Fibroblast of skin of scalp (primary cell): Measurements from ENCODE around the gene DIO3.

Experiments used
- DNase-seq: peaks from one replicate; pipeline ENCODE4 v3.0.0-alpha.2; 2013

DIO3 gene

DNA sequence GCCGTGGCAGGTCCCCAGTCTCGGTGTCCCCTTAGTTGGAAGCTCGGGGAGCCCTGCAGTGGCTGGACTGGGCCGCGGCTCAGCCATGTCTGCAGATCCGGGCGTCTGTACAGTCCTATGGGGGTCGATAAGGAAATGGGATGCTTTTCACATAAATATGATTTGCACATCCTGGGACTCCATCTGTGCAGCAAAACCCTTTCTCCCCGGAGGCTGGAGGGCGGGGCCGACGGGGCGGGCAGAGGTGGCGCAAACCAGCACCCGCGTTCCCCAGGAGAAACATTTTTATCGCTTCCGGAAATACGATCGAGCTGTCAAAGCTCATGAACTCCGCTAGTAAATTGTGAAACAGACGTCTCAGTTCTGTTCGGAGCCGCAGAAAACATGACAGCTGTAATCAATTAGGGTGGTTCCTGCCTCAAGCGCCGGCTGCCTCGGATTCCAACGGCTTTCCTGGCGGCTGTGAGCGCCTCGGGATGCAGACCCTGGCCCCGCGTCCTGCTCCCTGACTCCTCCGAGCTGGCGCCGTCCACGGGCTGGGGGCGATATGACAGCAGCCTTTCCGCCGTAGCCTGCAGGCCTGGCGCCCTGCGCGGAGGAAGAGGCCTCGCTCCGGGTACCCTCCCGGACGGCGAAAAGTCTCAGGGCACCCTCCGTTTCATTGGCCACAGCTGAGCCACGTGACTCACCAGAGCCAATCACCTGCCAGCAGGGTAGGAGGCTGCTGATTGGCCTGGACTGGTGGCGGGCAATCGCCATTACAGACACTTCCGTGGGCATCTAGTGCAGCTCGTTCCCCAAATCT, 23.0 kb downstream of the DIO3 start:
- DNase-seq = peak; percentile 81

DNA sequence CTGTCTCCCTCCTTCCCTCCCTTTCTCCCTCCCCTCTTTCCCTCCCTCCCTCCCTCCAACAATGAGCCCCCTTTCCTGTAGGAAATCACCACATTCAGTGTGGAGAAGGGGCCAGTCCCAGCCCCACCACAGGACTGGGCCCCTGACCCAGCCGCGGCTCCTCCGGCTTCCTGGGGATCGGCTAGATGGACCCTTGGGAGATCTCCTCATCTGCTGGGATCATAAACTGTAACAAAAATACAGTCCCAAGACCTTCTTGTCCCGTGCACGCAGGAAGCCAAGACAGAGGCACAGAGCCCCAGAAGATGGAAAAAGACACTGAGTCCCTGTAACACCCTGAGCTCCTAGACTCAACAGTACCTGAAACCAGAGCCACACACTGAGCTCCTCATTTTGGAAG, 23.9 kb downstream of the DIO3 start:
- DNase-seq = no peak

DNA sequence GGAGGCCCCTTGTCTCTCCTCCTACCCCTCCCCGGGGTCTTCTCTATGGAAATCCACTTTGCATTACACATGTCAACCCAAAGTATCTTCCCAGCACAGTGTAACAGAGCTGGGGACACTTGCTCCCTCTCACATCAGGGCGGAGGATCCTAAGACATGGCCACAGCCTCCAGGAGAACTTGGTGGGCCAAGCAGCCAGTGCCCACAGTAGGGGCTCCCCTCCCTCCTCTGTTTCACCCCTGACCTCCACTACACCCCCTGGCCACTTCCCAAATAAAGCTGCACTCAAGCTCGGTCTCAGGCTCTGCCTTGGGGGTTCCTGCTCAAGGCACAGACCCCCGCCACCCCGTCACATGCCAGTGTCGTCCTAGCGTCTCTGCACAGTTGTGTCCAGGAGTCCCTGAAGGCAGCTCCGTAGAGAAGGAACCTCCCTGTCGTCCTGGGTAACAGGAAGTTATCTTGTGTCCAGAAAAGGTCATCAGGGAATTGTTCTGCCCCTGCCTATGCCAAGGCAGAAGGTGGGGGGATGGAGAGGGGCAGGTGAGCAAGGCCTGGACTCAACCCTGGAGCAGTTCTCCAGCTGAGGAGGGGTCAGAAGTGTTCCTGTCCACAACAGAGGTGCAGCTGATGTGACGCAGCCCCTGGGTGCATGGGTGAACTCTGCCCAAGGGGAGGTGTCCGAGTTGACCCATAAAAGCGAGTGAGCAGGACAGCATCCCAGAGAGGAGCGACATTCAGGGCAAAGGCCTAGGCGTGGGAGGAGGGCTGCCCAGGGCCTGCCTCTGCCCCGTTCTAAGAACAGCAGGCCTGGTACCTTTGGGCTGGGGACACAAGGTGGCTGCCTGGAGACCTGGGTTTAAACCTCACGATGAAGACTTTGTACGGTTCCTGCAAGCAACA, 25.5 kb downstream of the DIO3 start:
- DNase-seq = no peak

DNA sequence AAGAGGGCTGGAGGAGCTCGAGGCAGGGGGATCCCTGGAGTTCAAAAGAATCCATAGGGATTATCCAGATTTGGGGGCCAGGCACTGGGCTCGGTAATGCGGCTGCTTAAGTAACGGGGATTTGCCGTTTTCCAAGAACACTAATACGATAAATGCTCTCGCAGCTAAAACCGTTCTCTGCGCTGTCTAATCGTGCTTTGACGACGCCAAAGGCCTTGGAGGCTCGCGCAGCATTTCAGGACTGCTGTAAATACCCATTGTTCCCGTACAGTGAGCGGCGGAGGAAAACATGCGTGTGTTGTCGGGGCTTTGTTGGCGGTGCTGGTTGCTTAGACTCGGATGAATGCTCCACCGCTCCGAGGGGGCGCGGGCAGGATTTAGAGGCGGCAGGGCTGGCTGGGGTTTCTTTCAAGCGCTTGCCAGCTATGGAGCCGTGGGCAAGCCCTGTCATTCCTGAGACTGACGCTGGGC, 26.2 kb downstream of the DIO3 start:
- DNase-seq = no peak

DNA sequence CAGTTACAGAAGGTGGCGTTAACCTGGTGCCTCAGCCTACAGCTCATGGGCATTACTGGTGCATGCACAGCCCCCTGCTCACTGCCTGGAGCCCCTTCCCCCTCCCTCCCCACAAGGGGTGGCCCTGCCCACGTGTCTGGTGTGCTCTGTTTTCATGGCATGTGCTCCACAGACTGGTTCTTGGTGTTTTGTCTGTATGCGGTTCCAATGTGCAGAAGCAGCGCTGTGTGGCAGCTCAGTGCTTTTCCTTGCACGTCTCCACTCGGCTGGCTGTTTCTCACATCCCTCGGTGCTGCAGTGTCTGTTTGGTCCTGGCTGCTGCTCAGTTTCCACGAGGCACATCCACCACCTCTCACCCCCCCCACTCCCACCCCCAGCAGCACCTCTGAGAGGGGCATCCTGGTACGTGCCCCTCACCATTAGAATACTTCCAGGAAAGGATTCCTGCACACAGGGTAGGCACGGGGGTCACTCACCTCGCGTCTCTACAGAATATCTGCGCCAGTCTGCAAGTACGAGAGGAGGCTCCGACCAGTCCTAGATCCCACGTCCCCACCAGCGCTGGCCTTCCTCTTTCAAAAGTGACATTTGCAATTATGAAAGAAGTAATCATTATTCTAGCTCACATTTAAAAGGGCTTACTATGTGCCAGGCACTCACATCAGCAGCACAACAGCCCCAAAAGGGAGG, 27.1 kb downstream of the DIO3 start:
- no peak for DNase-seq

DNA sequence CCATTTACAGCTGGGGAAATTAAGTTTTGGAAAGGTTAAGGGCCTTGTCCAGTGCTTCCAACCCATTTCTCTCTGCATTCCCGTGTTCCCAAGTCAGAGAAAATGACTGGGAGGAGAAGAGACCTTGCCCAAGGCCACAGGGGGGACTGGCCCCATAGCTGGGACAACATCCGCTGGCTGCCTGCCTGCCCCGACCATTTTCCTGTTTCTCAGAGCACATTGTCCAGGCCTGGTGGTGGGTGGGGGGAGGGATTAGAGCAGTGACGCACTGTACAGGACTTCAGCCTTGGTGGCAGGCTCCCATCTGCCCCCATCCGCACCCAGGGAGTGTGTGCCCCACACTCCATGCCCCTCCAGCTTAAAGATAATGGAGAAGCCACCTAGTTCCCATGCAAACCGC, 27.7 kb downstream of the DIO3 start:
- peak; percentile 42 for DNase-seq

DNA sequence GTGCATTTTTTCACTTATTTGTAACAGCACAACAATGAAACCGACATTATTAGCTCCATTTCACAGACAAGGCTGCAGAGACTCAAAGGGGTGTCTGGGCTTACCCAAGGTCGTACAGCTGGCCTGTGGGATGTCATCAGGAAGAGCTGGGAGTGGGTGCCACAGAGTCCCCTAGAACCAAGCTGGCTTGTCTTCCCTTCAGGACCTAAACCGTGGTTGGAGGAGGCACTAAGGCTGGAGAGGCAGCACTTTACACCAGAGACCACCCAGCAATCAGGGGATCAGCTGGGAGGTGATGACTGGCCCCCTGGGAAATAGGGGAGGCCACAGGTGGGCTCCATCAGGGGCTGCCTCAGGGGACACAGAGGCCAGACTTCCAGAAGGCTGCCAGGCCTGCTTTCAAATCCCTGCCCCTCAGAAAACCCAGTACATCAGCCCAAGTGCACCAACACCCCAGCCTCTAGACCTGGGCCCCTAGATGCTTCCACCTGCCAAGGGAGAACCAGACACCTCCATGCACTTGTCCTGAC, 28.3 kb downstream of the DIO3 start:
- no peak for DNase-seq

DNA sequence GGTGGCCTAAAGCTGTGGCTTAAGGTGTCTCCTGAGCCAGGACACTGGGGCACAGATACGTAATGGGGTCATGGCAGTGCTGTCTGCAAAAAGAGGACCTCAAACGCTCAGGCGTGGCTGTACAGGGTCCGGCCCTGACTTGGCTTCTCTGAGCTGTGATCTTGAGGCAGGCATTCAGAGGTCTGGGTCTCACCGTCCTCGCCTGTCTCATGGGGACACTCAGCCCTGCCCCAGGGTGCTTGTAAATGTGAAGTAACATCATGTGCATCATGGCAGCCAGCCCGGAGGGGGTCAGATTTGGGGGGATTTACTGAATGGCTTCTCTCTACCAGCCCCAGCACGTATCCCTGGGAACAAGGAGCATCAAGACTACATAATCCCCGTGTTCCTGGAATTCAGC, 28.8 kb downstream of the DIO3 start:
- DNase-seq = no peak

DNA sequence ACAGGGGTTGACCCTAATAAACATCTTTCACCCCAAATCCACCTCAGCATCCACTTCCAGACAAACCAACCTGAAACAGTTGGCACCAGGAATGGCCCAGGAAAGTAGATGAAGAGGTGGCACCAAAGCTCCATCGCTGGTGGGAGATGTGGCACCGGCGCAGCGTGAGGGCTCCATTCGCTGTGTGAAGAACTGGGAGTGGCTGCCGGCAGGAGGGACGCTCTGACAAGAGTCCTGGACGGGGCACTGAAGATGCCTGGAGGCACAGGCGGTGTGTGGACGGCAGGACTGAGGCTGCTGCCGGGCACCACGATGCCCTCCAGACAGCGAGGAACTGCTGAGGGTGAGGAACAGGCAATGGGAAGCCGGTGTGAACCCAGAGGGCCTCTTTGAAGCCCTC, 29.3 kb downstream of the DIO3 start:
- no peak for DNase-seq

DNA sequence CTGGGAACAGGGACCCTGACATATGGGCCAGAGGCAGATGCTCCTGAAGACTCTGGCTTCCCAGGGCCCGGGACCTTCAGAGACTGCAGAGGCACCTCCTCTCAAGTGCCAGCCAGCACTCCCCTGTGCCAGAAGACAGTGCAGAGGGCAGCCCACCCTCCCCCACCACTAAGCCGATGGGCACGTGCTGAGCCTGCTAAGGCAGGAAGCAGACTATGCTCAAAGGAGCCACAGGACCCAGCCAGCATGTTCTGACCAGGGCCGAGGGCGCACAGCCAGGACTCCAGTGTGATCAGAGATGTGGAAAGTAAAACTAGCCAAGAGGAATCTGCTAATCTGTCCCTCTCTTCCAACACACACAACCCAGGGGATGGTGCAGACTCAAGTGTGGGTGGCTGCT, 29.8 kb downstream of the DIO3 start:
- DNase-seq = no peak

DNA sequence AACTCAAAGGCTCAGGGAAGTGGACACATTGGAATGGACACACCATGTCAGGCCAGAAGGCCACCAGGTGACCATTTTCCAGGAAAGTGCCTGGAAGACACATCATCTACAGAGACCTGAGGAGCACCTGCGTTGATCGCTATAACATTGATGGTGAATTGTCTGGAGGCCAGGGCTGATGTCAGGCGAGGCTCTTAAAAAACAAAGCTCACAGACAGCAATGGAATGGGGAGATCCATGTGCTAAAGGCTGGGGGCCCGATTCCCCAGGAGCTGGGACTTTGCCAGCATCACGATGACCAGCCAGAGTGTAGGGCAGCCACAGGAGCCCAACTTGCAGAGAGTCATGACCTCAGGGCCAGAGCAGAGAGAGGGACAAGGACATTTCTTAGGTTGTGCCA, 30.3 kb downstream of the DIO3 start:
- no peak for DNase-seq

DNA sequence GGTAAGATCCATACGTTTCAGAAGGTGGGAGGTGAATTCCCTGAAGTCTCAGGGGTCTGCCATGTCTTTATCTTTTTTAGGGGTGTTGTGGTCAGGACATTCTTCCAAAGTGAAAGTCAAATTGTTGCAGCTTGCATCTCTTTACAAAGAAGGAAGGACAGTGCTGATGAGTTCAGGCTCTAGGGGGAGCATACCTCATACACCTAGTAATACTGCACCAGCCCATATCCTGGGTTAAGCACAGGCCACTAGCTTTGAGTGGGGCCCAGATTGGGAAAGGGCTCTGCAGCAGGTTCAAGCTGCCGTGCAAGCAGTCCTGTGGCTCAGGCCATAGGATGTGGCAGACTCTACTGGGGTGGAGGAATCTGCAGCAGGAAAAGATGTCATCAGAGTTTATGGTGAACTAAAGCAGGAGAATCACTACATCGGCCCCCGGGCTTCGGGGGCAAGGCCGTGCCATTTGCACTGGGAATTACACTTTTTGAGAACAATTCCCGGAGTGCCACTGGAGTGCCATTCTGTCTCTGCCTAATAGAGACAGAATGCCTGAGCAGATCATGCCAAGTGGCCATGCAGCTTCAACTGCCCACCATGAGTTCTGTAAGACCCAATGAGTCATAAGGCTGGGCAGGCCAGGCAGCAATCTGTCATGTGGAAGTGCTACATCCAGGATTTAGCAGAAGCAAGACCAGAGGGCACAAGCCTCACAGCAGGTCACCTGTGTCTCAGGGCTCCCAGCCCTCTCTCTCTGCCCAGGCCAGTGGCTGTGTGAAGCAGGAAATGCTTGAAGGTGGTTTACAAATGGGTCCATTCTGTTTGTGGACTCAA, 32.3 kb downstream of the DIO3 start:
- DNase-seq = no peak

DNA sequence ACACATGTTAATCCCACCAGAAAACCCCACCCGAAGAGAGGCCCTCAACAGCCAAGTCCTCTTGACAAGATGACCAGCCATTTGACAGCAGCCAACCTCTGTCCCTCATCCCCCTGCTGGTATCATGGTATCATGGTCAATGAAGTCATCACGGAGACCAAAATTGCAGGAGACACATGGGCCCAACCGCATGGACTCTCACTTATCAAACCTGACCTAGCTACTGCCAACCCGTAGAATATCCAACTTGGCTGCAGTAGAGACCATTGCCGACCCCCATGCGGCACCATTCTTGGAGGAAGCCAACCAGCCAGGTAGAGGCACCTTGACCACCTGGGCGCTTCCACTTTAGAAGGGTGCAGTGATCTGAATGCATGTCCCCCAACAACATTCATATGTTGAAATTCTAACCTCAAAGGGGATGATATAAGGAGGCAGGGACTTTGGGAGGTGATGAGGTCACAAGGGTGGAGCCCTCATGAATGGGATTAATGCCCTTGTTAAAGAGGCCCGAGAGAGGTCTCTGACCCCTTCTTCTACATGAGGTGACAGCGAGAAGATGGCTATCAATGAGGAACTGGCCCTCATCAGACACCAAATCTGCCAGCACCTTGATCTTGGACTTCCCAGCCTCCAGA, 33.3 kb downstream of the DIO3 start:
- no peak for DNase-seq

DNA sequence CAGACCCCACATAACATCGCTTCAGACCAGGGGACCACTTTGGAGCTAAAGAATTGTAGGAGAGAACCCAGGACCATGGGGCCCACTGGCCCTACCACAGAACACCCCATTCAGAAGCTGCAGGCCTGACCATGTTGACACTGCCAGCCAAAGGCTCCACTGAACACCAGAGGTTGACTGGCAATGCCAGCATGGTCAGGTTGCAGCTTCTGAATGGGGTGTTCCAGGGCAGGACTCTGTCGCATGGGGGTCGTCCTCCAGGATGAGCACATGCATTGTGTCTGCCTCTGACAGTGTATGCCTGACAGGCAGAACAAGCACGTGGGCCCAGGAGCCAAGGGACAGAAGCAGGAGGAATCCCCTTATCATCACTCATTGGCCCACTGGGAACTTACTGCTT, 34.1 kb downstream of the DIO3 start:
- no peak for DNase-seq

DNA sequence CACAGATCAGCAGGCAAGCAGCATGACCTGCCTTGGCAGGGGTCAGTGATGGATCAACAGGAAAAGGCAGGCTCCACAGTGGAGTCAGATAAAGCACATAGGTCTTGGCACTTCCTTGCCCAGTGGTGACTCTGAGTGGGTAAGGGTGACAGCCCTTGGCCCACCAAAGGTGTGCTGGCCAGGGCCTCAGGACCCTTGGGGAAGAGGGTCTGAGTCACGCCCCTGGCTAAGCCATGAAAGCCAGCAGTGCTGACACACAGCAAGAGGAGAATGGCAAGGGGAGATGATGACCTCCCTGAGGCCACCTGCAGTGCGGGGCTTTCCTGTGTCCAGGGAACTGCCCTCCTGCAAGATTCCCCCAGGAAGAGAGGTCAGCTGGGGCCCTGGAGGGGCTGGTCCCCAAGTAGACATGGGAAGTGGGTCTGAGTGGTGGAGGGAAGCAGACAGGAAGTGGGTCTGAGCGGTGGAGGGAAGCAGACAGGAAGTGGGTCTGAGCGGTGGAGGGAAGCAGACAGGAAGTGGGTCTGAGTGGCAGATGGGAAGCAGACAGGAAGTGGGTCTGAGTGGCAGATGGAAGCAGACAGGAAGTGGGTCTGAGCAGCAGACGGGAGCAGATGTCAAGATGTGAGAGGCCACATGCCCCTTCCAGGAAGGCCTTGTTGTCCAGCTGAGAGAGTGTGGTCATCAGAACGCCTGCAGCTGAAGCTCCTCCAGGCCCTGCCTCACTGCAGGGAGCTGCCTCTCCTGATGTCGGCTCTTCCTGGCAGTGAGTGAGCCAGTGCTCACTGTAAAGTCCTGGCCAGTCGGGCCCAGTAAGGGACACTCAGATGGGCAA, 34.8 kb downstream of the DIO3 start:
- DNase-seq = no peak

DNA sequence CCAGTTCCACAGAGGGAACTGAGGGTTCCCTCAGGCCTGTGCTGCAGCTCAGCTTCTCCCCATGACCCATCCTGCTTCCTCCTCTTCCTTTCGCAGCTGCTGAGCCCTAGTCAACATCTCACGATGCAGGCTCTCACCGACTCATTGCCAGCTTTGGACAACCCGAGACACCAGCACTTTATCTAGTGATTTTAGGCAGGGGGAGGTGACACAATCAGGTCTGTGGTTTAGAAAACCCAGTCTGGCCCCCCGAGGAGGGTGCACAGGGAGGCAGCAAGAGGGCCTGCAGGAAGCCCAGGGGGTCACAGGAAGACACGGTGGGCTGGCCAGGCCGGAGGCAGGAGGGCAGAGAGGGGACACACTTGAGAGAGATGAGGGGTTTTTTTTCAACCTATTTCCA, 35.4 kb downstream of the DIO3 start:
- DNase-seq = no peak

DNA sequence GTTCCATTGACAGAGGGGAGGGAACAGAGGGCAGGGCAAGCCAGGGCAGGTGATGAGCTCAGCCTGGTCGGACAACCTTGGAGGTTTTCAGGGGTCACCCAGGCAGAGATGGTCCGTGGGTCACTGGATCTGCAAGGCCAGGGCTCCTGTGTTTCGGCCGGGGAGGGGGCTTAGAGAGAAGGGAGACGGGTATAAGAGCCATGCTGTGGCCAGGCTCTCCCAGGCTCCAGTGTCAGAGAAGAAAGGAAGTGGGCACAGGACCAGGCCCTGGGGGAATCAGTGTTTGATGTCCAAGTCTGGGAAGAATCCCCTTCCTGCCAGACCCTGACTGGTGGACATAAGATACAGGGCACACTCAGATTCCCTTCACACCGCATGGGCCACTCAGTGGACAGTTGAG, 36.9 kb downstream of the DIO3 start:
- no peak for DNase-seq

DNA sequence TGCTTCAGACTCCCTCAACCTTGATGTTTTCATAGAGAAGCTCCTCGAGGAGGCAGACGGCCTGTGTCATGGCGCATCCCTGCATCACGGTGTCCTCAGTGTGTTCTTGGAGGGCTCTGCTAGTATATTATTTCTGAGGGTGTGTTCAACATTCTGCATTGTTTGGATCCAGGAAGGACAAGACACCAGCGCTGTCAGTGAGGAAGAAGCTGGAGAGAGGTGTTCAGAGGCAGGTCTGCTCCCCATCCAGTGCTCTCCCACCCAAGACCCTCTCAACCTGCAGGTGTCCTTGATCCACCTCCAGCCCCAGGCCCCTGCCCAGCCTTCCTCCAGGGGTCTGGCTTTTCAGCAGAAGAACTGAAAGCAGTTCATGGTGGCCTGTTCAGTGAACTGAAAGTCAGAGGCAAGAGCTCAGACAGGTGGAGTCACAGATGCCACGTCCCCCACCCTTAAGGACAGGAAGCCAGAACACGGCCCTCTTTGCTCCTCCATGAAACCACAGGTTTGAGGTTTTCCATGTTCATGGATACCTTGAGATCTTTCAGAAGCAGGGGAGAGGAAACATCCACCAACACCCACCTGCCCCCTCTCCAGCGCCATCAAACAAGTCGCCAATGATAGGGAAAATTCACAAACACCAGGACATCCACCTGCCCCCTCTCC, 37.4 kb downstream of the DIO3 start:
- no peak for DNase-seq

DNA sequence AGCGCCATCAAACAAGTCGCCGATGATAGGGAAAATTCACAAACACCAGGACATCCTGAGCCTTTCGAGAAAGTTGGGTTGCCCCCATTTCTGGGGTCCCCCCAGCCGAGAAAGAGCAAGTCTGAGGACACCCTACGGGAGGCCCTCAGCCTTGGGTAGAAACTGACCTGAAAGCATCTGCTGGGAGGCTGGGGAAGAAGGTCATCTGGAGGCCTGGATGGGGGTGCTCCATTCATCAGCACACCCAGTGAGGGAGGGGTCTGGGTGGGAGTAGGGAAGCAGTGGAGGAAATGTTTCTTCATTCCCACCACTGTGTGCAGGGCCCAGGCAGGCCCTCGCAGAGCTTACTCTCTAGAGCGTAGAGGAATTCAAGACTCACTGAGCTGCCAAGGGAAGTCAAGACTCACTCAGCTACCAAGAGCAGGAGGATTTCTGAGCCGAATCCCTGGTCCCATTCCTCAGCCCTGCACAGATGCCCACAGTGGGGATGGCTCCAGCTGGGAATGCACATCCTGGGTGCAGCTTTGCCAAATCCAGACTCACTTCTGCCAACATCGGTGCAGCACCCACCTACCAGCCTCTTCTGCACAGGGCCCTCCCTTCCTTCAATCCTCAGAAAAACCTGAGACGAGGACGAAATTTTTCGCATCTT, 38.1 kb downstream of the DIO3 start:
- DNase-seq = no peak
